Left kidney (tissue), 2 donors: ENCODE data around the gene BCO2. TPM values are rescaled to one million over a fixed set of nuclear protein-coding genes. Genes with fewer than 3 reads are reported as not detected.
"Not testable (repeated sequence)": the region's sequence is repeated elsewhere in the genome, so short reads cannot be mapped to it uniquely, and the experiment has no call there.

ENCODE experiments used
- DNase-seq: peaks from one replicate; pipeline ENCODE4 v3.0.0-alpha.2; 2013
- polyA plus RNA-seq: library from polyadenylated mRNA; unstranded; fragments of 120-200 nt; gene quantifications from one replicate; pipeline ENCODE4 v1.2.1, GENCODE V29; 2013; ENCODE audit not compliant: insufficient read length

Gene BCO2
- polyA plus RNA-seq, 1 donor = 8.1 TPM

DNA sequence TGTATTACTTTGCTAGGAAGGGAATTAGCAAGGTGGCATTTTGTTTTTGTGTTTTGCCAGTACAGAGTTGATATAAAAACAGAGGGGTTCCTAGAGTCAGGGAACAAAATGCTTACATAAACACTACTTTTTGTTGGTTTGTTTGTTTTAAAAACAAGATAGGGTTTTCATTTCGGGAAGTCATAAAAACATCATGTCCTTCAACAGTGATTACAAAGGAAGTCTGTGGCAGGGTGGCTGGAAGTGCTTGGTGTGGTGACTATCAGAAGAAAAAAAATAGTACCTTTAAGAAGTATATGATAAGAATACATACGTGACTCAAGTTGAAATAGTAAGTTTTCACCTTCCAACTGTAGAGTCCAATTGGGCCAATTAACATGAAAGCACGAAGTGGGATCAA, 10.3 kb upstream of the BCO2 start:
- no peak for DNase-seq

DNA sequence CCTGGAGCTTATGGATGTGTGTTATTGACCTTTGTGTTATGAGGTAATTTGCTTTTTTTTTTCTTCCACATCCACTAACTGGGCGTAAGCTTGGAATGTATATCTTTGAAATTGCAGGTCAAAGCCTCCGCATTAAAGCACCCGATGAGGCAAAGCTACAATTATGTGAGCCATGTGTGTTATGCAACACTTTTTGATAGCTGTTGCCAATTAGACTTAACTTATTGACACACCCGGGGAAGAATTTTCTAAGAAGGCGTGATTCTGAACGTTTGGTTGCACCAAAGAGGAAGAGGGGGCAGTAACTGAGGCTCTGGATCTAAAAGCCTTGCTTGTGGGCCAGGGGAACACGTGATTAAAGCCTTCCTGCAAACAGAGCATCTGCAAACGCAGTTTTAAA, 8.8 kb upstream of the BCO2 start:
- no peak for DNase-seq

DNA sequence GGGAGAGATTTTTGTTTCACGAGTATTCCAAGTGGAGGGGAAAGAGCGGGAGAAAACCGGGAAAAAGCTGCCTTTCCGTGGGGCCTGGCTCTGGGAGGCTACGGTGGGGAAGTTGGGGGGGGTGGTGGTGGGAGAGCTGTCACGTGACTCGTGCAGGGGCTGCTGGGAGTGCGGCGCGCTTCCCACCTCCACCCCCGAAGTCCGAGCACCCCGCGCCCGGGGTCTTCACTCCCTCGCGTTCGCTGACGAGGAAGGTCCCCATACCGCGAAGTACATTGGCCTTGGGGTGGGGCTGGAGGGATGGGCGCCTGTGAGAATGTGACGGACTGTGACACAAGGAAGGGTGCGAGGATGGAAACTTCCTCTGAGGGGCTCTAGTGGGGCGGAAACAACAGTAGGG, 8.2 kb upstream of the BCO2 start, which contains the start of gene TEX12:
Gene TEX12 (plus strand): TSS at position 228 of the 400 bp plus-strand sequence. CDS start 1,897 bp downstream, outside the sequence.
- no peak for DNase-seq

DNA sequence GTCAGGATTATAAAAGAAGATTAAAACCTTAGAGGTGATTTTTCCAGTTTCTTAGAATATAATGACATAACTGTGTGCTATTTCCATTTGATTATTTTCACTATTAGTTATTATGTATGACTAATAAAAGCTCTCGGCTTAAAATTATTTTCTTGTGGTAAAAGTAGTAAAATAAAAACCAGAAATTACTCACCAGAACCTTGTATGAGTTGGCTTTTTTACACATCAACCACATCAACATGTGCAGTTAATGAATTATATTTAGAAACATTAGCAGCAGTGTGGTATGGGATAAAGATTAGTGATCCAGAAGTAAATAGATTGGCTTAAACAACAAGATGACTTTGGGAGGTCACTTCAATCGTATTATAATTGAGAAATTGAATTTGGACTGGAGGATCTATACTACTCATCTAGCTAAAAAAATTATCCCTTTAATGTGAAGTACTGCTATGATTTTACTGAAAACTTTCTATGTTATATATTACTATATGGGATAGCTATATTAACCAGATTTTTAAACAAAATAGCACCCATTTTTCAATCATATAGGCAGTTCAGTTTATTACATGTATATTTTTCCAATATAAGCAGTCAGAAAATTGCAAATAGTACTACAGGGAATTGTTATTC, 2.8 kb upstream of the BCO2 start:
- DNase-seq = no peak

DNA sequence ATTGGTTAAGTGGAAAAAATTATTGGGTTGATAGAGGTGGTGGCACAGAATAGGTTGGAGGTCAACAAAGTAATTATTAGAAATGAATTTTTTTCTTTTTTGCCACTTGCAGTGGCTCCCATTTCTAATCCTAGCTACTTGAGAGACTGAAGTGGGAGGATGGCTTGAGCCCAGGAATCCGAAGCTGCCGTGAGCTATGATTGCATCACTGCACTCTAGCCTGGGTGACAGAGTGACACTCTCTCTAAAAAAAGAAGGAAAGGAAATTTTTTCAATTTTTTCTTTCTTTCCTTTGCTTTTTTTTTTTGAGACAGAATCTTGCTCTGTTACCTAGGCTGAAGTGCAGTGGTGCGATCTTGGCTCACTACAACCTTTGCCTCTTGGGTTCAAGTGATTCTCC, 2.2 kb upstream of the BCO2 start:
- no peak for DNase-seq

DNA sequence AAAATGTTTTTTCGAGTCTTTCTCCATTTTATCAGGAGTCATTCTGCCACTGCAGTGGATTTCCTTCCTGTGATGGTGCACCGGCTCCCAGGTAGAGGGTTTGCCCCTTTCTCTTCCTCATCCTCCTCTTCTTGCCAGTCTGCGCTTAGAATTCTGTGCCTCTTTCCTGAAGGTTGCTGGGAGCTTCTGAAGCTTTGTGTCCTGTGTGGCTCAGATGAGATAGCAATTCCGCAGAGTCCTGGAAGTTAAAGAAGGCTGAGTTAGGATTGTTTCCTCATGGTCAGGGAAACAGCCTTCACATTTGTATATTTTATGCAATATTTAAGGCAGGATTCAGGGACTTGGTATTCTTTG, 264 bp downstream of the BCO2 start:
- no peak for DNase-seq

DNA sequence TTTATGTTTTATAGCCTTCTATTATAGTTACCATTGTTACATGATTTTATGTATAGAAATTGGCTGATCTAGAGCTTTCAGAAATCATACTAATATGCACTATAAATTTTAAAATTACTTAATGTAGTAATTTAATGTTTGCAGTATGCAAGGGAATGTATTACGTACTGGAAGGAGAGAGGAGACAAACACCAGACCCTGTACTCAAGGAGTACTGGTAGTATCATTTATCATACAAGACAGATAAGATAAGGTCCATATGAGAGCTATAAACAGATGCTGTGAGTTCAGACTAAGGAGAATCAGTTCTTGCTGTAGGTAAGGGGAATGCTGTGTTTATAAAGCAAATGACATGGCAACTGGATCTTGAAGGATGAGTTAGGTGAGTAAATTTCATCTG, 765 bp downstream of the BCO2 start:
- no peak for DNase-seq

DNA sequence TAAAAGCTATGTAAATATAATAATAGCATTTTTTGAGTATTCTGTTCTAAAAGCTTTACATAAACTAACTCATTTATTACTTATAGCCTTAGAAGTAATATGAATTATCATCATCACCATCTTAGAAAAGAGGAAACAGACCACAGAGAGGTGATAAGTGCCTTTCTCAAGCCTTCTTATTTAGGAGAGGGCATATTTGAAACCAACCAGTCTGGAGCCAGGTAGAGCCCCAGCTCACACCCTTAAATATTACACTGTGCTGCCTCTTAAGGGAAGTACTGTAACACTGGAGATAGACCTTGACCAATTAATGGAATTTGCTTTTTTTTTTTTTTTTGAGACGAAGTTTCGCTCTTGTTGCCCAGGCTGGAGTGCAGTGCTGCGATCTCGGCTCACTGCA, 2.3 kb downstream of the BCO2 start:
- DNase-seq = no peak

DNA sequence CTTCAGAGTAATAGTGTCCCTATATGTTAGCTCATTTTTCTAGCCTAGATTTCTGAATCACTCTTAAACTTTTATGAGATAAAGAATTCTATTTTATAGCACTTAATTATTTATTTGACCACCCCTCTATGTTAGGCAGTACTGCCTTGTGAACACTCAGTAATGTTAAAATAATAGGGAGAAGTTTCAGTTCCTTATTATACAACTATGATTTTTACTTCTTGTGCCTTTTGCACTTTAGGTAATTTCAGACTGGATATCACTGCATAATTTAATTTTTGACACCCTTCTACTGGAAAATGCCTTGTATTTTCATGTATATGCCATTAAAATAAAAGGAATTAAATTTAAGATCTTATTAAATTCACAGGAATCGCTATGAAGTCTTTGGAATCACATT, 3.1 kb downstream of the BCO2 start:
- no peak for DNase-seq

DNA sequence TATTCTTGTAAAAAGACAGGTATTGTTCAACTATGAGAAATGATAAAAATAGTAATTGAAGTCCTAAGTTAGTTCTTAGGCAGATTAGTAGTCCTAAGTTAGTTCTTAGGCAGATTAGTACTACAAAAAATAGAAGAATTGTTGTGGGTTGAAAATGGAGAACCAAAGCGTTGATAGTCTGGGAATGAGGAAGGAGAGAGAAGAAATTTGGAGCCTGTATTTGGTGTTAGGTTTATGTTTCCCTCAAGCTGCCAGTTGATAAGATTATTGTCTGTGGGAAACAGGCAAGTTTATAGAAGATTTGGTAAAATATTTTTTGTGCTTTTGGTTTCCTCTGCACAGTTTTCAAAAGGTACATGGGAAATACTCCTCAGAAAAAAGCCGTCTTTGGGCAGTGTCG, 3.6 kb downstream of the BCO2 start:
- no peak for DNase-seq

DNA sequence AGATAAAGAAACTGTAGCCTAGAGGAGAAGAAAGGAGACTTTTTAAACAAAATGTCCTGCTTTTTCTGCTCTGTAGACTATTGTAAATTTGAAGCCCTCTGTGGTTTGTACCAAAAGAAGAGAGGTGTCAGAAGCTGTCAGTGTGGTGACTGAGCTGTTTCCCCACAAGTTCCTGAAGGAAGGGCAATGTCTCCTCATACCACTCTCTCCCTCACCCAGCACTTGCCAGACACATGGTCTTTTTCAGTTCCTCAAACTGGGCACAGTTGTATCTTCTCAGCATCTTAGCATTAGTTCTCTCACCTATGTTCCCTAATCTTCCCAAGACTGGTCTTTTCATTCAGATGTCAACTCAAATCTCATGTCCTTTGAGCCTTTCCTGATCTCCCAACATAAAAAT, 4.3 kb downstream of the BCO2 start:
- no peak for DNase-seq

DNA sequence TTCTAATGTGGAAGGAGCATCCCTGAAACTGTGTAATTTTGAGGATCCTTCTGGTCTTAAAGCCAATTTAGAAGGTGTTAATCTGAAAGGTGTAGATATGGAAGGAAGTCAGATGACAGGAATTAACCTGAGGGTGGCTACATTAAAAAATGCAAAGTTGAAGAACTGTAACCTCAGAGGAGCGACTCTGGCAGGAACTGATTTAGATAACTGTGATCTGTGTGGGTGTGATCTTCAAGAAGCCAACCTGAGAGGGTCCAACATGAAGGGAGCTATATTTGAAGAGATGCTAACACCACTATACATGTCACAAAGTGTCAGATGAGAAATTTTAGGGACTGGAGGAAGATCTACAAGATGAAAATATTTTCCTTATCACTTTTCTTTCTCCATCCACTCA, 7.6 kb downstream of the BCO2 start:
- no peak for DNase-seq

DNA sequence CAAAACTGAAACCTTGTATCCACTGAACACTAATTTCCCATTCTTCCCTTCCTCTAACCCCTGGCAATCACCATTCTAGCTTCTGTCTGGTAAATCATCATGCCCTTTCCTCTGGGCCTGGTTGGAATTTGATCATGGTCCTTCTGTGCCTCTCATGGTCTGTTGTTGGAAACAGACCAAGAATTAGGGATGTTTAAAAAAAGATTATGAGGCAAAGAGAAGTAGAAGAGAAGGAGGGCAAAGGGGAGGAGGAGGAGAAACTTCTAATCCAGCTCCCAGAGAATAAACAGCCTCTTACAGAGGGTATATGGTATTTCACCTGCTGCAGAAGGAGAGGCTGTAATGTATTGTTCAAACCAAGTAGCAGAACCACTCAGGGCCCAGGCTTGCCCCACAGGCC, 10.6 kb downstream of the BCO2 start:
- DNase-seq = no peak

DNA sequence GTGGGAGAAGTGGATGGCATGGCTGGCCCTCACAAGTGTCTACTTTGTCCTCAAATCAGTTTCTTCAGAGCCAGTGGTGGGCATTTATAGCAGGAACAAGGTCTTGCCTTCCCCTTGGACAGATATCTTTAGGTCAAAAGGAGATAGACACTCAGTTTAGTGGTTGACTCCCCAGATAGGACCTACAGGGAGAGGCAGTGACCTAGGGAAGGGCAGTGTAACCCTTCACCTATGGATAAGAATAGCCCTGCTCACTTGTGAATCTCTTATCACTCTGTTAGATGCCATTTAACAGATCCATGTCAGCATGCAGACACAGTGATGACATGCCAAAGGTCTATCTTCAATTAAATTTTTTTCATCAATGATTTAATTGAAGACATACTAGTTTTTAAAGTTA, 11.0 kb downstream of the BCO2 start:
- no peak for DNase-seq

DNA sequence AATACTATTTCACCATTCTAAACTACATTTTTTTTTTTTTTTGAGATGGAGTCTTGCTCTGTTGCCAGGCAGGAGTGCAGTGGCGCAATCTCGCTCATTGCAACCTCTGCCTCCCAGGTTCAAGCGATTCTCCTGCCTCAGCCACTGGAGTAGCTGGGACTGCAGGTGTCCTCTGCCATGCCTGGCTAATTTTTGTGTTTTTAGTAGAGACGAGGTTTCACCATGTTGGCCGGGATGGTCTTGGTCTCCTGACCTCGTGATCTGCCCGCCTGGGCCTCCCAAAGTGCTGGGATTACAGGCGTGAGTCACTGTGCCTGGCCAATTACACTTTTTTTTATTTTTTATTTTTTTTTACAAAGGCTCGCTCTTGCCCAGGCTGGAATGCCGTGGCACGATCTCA, 19.8 kb downstream of the BCO2 start:
- DNase-seq = not testable (repeated sequence)

DNA sequence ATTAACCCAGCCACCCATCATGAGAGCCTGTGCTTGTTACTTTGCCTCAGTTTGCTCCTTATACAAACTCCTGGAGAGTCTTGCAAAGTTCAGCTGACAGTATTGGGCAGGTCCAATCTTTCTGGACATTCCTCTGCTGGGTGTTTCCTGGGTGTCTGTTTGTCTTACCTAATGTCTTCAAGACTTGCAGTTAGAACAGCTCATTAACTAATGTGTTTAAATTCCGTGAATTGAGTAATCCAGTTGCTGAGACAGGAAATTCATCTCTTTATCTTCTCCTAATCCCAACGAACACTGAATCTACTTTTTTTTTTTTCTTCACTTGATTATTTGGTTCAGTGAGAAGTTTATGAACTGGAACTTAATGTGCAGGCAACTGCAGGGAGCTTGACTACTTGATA, 20.6 kb downstream of the BCO2 start:
- DNase-seq = no peak

DNA sequence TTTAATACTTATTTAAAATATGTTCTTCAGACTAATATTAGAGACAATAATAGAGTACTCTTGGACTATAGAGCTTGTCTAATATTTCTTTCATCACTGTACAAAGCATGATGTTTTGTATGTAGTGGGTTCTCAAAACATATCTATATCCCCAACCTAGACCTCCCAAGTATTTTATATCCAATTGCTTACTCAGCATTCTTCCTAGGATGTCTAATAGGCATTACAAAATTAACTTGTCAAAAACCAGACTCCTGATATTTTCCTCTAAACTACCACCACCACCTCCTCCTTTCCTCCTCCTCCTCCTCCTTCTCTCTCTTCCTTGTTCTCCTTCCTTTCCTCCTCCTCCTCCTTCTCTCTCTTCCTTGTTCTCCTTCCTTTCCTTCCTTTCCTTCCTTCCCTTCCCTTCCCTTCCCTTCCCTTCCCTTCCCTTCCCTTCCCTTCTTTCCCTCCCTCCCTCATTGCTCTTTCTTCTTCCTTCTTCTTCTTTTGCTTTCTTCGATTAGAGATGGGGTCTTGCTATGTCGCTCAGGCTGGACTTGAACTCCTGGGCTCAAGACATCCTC, 21.3 kb downstream of the BCO2 start:
- no peak for DNase-seq

DNA sequence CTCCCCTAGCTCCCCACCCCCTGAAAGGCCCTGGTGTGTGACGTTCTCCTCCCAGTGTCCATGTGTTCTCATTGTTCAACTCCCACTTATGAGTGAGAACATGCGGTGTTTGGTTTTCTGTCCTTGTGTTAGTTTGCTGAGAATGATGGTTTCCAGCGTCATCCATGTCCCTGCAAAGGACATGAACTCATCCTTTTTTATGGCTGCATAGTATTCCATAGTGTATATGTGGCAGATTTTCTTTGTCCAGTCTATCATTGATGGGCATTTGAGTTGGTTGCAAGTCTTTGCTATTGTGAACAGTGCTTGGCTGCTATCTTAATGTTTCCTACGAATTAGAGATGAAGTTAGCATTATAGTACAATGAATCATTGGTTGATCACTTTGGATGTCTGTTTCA, 23.8 kb downstream of the BCO2 start:
- not testable (repeated sequence) for DNase-seq

DNA sequence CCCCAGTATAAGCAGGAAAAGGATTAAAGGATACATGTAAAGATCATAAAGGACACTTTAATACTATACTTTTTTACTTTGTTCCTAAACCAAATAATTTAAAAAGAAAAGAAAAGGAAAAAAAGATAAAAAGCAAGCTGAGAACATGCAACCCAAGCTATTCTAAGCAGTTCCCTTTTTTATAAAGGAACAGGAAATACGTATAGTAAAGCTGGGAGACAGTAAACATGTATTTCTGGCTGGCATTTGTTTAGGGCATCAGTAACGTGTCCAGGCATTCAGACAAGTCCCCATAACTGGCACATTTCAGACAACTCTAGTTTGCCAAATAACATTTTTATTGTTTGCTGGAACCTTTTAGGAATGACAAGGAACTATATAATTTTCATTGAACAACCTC, 24.9 kb downstream of the BCO2 start:
- DNase-seq = no peak

DNA sequence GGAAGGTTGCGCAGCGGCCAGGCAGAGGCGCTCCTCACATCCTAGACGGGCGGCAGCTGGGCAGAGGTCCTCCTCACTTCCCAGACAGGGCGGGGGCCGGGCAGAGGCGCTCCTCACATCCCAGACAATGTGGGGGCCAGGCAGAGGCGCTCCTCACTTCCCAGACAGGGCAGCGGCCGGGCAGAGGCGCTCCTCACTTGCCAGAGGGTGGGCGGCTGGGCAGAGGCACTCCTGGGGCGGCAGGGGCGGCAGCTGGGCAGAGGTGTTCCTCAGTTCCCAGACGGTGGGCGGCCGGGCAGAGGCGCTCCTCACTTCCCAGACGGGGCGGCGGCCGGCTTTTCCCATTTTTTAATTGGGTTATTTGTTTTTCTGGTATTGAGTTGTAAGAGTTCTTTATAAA, 30.8 kb downstream of the BCO2 start:
- DNase-seq = no peak

DNA sequence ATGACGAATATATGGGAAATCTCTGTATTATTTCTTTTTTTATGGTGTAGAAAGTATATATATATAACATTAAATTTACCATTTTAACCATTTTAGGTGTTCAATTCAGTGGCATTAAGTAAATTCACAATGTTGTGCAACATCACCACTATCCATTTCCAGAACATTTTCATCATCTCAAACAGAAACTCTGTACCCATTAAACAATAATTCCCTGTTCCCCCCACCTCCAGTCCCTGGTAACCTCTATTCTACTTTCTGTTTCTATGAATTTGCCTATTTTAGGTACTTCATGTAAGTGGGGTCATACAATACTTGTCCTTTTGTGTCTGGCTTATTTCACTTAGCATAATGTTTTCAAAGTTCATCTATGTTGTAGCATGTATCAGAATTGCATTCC, 35.6 kb downstream of the BCO2 start:
- DNase-seq = no peak

DNA sequence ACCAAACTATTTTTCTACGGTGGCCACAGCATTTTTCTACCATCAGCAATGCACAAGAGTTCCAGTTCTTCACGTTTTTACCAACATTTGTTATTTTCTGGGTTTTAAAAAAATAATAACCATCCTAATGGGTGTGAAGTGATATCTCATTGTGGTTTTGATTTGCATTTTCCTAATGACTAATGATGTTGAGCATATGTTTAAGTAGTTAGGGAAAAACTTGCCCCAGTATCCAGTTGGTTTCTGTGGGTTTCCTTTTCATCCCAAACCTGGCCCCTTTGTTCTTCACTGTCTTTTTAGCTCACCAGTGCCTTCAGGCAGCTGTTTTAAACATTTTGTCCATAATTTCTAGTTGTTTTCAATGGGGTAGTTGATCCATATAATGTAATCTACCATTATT, 36.2 kb downstream of the BCO2 start:
- no peak for DNase-seq

DNA sequence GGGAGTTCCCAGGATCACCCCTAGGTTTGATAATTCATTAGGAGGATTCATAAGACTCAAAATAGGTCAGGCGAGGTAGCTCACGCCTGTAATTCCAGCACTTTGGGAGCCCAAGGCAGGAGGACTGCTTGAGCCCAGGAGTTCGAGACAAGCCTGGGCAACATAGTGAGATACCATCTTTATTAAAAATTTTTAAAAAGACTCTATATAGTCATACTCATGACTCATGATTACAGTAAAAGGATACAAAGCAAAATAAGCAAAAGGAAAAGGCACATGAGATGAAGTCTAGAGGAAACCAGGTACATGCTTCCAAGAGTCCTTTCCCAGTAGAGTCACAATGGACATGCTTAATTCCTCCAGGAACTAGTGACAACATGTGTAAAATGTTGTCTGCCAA, 37.0 kb downstream of the BCO2 start:
- no peak for DNase-seq

DNA sequence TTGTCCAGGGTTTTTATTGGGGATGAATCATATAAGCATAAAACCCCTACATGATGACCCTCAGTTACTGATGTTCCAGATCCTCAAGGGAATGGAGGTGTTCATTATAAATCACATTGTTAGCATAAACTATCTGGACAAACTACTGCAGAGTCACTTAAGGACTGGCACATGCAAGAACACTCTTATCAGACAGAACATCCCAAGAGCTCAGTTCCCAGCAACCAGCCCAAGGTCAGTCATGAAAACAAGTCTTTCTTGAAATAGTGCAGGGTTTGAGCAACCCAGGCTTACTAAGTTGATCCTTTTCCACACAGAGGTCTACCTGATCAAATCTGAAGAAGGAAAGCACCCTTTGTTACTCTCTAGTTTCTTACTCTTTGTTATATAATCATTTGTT, 37.4 kb downstream of the BCO2 start:
- DNase-seq = no peak

DNA sequence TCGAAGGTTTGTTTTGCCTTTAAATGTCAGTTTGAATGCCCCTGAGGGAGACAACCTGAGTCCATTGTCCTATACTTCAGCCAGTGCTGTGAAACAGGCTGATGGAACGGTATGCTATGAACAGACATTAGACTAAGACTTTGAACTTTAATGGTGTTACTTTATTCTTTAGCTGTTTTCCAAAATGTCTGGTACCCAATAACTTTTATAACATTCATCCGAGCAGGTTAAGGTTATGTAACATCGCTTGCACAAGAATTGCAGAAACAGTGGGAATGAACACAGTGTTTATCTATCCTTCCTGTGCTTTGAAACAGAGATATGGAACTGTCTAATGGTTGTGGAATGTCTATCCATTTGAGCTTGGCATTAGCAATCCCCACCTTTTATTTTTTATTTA, 38.4 kb downstream of the BCO2 start:
- DNase-seq = no peak
